HepG2 (cell line): ENCODE measurements around the gene THPO. TPM values are rescaled to one million over a fixed set of nuclear protein-coding genes. Genes with fewer than 3 reads are reported as not detected.

Experiments used
- CREB1 ChIP-seq, 2 experiments: fragments of 450-650 bp in 1 of 2; IDR thresholded peaks; 2 replicates each; pipeline ENCODE4 v1.6.1; 2016 to 2017; ENCODE audit warnings: control low read depth in 1 of 2, mild to moderate bottlenecking in 1 of 2, missing compliant biosample characterization in 1 of 2, missing genetic modification characterization in 1 of 2
- DDIT3 ChIP-seq: sonication (generic); formaldehyde crosslinking; IDR thresholded peaks from 2 replicates; pipeline ENCODE4 v1.4.0; 2020; ENCODE audit warnings: mild to moderate bottlenecking, missing genetic modification reagents
- FOXP4 ChIP-seq: sonication (generic); formaldehyde crosslinking; IDR thresholded peaks from 2 replicates; pipeline ENCODE4 v1.4.0; 2020; ENCODE audit warnings: missing genetic modification reagents
- HMGA1 ChIP-seq: sonication (generic); formaldehyde crosslinking; conservative IDR thresholded peaks from 2 replicates; pipeline ENCODE4 v1.4.0; 2020; ENCODE audit warnings: missing genetic modification reagents
- HNF4G ChIP-seq, 2 experiments: sonication (generic) in 1 of 2; formaldehyde crosslinking in 1 of 2; IDR thresholded peaks; 2 replicates each; pipeline versions ENCODE4 v1.4.0 to v1.6.1; 2011 to 2020; ENCODE audit warnings: borderline replicate concordance in 2 of 2, low read depth in 2 of 2, mild to moderate bottlenecking in 2 of 2, low read length in 1 of 2, missing genetic modification reagents in 1 of 2, moderate library complexity in 1 of 2
- HOXA3 ChIP-seq: sonication (generic); formaldehyde crosslinking; IDR thresholded peaks from 2 replicates; pipeline ENCODE4 v1.5.0; 2020; ENCODE audit warnings: missing genetic modification reagents
- KMT2A ChIP-seq: sonication (generic); formaldehyde crosslinking; IDR thresholded peaks from 2 replicates; pipeline ENCODE4 v1.4.0; 2020; ENCODE audit warnings: missing genetic modification reagents
- MLLT10 ChIP-seq: sonication (generic); formaldehyde crosslinking; IDR thresholded peaks from 2 replicates; pipeline ENCODE4 v1.4.0; 2020; ENCODE audit warnings: missing genetic modification reagents
- REXO4 ChIP-seq: sonication (generic); formaldehyde crosslinking; IDR thresholded peaks from 2 replicates; pipeline ENCODE4 v1.8.0; 2022; ENCODE audit warnings: missing genetic modification reagents, mild to moderate bottlenecking, borderline replicate concordance
- SIN3A ChIP-seq: IDR thresholded peaks from 2 replicates; pipeline ENCODE4 v1.6.1; 2011; ENCODE audit warnings: low read depth, mild to moderate bottlenecking, control low read depth, low read length, borderline replicate concordance
- SMAD1 ChIP-seq: sonication (generic); formaldehyde crosslinking; IDR thresholded peaks from 2 replicates; pipeline ENCODE4 v1.4.0; 2020; ENCODE audit warnings: missing genetic modification reagents, low read depth, mild to moderate bottlenecking, borderline replicate concordance
- SP140L ChIP-seq: sonication (generic); formaldehyde crosslinking; IDR thresholded peaks from 2 replicates; pipeline ENCODE4 v1.4.0; 2020; ENCODE audit warnings: missing genetic modification reagents, borderline replicate concordance
- THYN1 ChIP-seq: sonication (generic); formaldehyde crosslinking; IDR thresholded peaks from 2 replicates; pipeline ENCODE4 v1.8.1; 2023; ENCODE audit warnings: low read depth, mild to moderate bottlenecking, moderate library complexity, missing genetic modification reagents, borderline replicate concordance
- ZBTB39 ChIP-seq: sonication (generic); formaldehyde crosslinking; IDR thresholded peaks from 2 replicates; pipeline ENCODE4 v1.5.0; 2020; ENCODE audit warnings: missing genetic modification reagents
- ZBTB7A ChIP-seq: sonication (generic); formaldehyde crosslinking; IDR thresholded peaks from 2 replicates; pipeline ENCODE4 v1.8.0; 2022; ENCODE audit warnings: mild to moderate bottlenecking, missing genetic modification reagents
- ZNF136 ChIP-seq: sonication (generic); formaldehyde crosslinking; IDR thresholded peaks from 2 replicates; pipeline ENCODE4 v1.8.1; 2022; ENCODE audit warnings: low read depth, mild to moderate bottlenecking, moderate library complexity, missing genetic modification reagents
- ZNF230 ChIP-seq: sonication (generic); formaldehyde crosslinking; IDR thresholded peaks from 2 replicates; pipeline ENCODE4 v1.4.0; 2020; ENCODE audit warnings: mild to moderate bottlenecking, missing genetic modification reagents
- ZNF276 ChIP-seq: sonication (generic); formaldehyde crosslinking; IDR thresholded peaks from 2 replicates; pipeline ENCODE4 v1.4.0; 2020; ENCODE audit warnings: mild to moderate bottlenecking, low read depth, missing genetic modification reagents
- ZNF501 ChIP-seq: sonication (generic); formaldehyde crosslinking; IDR thresholded peaks from 2 replicates; pipeline ENCODE4 v1.5.1; 2020; ENCODE audit warnings: mild to moderate bottlenecking, moderate library complexity, missing genetic modification reagents
- polyA plus RNA-seq, 8 experiments: library from polyadenylated mRNA; depleted of rRNA in 3 of 8; stranded (reverse) in 7 of 8; unstranded in 1 of 8; fragments of >200 nt; fragmentation: Illumina TruSeq in 4 of 8; extraction: Trizol in 4 of 8; gene quantifications; 2 replicates each; pipeline versions ENCODE4 v1.2.1 to v1.2.3, GENCODE V29; 2011 to 2016; ENCODE audit warnings: low read depth in 4 of 8, missing spikeins in 1 of 8, mixed read lengths in 1 of 8; ENCODE audit not compliant: insufficient read depth in 1 of 8
- total RNA-seq, 5 experiments: library from RNA; depleted of rRNA; stranded (reverse); fragments of >200 nt; fragmentation: Illumina TruSeq; extraction: Trizol; gene quantifications; 2 replicates each; pipeline ENCODE4 v1.2.3, GENCODE V29; 2016; ENCODE audit warnings: low read depth in 1 of 5

The THPO gene
- total and polyA plus RNA-seq, 2 of the 13 experiments (the other 11 are each of a cell fraction or from before 2014, with no cell fraction given): 2.8 to 4.8 TPM

GRCh38 chr3:184335291-184335660 is 42.7 kb downstream of the THPO start (continued):
- TF ChIP-seq DDIT3 (CRISPR knock-in tag) (no peak), MLLT10 (CRISPR knock-in tag) (no peak), HMGA1 (CRISPR knock-in tag) (no peak), CREB1 (IDR thresholded peaks at IDR 0.05) (no peak), CREB1 (CRISPR knock-in tag; IDR thresholded peaks at IDR 0.05) (no peak), ZNF276 (CRISPR knock-in tag) (0 out of 2 replicates have a peak, but pooled peaks have one; percentile 33), ZBTB39 (CRISPR knock-in tag) (no peak), THYN1 (CRISPR knock-in tag) (no peak), SP140L (CRISPR knock-in tag) (0 out of 2 replicates have a peak, but pooled peaks have one; percentile 21), FOXP4 (CRISPR knock-in tag) (no peak), HOXA3 (CRISPR knock-in tag) (no peak), HNF4G (IDR thresholded peaks at IDR 0.05; ENCODE audit: borderline replicate concordance, low read depth, low read length) (no peak), HNF4G (CRISPR knock-in tag; IDR thresholded peaks at IDR 0.05; ENCODE audit: borderline replicate concordance, low read depth) (no peak), ZNF501 (no peak; the same call in 1 of the 2 replicates), ZNF136 (CRISPR knock-in tag) (no peak), ZNF230 (0 out of 2 replicates have a peak, but pooled peaks have one; percentile 26), ZBTB7A (CRISPR knock-in tag) (no peak), SMAD1 (CRISPR knock-in tag) (no peak), SIN3A (peak; percentile 2; the same call in 1 of the 2 replicates), REXO4 (CRISPR knock-in tag) (no peak), KMT2A (no peak)
